SIG-M5 treated with dmso at 0.1 percent for 504 hours (cell line): Measurements from ENCODE around the gene C5AR1.
A peak's percentile ranks its signal among the peaks of the same experiment; 100 is the strongest.
"Not testable (repeated sequence)": the region's sequence is repeated elsewhere in the genome, so short reads cannot be mapped to it uniquely, and the experiment has no call there.

Experiments used
- DNase-seq: peaks from one replicate; lab custom pipeline; 2025; ENCODE audit not compliant: unreplicated experiment; lab: John Stamatoyannopoulos, UW

C5AR1 gene

GRCh38 chr19:47362321-47362720 is 52.7 kb downstream of the C5AR1 start:
- no peak for DNase-seq

- peak; percentile 16 for DNase-seq
These were observed 54.3 kb downstream of the C5AR1 start for GRCh38 chr19:47363758-47364531.

GRCh38 chr19:47365455-47365854 is 55.8 kb downstream of the C5AR1 start:
- DNase-seq, result not testable (repeated sequence)

- peak; percentile 70 for DNase-seq
These were observed 60.5 kb downstream of the C5AR1 start for GRCh38 chr19:47370045-47370611.

- DNase-seq, result no peak
These were observed 61.6 kb downstream of the C5AR1 start for GRCh38 chr19:47371261-47371660.
